ENCODE measurements around the gene CEMIP.
A peak's percentile ranks its signal among the peaks of the same experiment; 100 is the strongest.
"Not testable (repeated sequence)": the region's sequence is repeated elsewhere in the genome, so short reads cannot be mapped to it uniquely, and the experiment has no call there.

The CEMIP gene

GRCh38 chr15:80755885-80756284, 23.3 kb upstream of the CEMIP start:
- no peak for DNase-seq (ENCODE audit: low read depth in 1 of 2, low spot score in 1 of 2)

GRCh38 chr15:80758130-80758745, 20.9 kb upstream of the CEMIP start:
- no peak for DNase-seq (ENCODE audit: low read depth in 1 of 2, low spot score in 1 of 2)

DNA sequence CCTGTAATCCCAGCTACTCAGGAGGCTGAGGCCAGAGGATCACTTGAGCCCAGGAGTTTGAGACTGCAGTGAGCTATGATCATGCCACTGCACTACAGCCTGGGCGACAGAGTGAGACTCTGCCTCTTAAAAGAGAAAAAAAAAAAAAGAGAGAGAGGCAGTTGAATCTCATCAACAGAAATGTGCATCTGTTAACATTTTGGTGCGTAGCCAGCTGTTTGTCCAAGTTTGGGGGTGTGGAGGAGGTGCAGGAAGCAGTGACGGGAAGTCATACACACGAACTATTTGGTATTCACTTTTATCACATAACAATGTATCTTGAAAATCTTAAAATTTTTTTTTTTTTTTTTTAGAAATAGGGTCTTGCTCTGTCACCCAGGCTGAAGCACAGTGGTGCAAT, 18.2 kb upstream of the CEMIP start:
- DNase-seq (ENCODE audit: low read depth in 1 of 2, low spot score in 1 of 2) = no peak

DNA sequence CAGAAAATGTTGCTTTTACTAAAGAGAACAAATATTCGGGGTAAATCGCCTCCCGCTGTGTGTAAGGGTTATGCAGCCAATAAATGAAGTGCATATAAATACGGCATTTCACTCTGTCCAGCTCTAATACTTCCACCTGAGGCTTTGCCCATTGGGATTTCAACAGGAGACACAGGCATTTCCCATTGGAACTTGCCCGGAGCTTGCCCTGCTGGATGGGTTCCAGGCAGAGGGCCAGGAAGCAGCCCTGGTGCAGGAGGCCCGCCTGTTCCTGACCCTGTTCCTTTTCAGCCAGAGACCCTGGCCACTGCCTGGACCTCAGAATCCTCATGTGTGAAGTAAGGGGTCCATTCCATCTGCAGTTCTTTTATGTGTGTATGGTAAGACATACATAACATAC, 17.4 kb upstream of the CEMIP start:
- no peak for DNase-seq (ENCODE audit: low read depth in 1 of 2, low spot score in 1 of 2)

- DNase-seq (ENCODE audit: low read depth in 1 of 2, low spot score in 1 of 2) = not testable (repeated sequence)
Observed at GRCh38 chr15:80763235-80763634, 15.9 kb upstream of the CEMIP start.

- no peak for DNase-seq (ENCODE audit: low read depth in 1 of 2, low spot score in 1 of 2)
Observed at GRCh38 chr15:80764535-80764934, 14.6 kb upstream of the CEMIP start.

DNA sequence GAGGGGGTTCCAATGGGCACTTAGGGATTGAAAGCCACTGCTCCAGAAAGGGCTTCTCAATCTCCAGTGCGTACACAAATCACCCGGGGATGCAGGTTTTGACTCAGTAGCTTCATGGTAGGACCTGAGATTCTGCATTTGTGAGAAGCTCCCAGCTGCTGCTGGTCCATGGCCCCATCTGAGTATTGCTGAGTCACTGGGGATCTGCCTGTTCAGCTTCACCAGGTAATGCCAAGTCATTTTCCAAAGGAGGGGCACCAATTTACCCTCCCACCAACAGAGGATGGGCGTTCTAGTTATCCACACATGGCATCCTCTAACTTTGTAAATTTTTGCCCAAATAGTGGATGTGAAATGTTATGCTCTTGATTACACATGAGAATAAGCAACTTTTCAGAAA, 12.9 kb upstream of the CEMIP start:
- DNase-seq (ENCODE audit: low read depth in 1 of 2, low spot score in 1 of 2) = no peak

- DNase-seq (ENCODE audit: low read depth in 1 of 2, low spot score in 1 of 2) = no peak
Observed at GRCh38 chr15:80768158-80768557, 11.0 kb upstream of the CEMIP start.

DNA sequence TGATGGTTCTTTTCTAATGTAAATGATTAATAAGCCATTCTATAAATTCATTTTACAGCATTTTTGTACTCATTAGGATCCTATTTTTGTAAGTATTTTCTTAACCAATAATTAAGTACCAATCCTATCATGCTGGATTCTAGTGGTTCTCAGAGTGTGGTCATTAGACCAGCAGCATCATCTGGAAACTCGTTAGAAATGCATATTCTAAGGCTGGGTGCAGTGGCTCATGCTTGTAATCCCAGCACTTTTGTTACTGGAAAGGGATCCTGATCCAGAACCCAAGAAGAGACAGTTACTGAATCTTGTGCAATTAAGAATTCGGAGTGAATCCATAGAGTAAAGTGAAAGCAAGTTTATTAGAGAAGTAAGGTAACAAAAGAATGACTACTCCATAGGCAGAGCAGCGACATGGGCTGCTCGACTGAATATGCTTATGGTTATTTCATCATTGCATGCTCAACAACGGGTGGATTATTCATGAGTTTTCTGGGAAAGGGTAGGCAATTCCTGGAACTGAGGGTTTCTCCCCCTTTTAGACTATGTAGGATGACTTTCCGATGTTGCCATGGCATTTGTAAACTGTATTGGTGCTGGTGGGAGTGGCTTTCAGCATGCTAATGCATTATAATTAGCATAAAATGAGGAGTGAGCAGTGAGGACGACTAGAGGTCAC, 9.9 kb upstream of the CEMIP start:
- no peak for DNase-seq (ENCODE audit: low read depth in 1 of 2, low spot score in 1 of 2)

- DNase-seq (ENCODE audit: low read depth in 1 of 2, low spot score in 1 of 2) = no peak
Observed at GRCh38 chr15:80769829-80770705, 9.1 kb upstream of the CEMIP start.

DNA sequence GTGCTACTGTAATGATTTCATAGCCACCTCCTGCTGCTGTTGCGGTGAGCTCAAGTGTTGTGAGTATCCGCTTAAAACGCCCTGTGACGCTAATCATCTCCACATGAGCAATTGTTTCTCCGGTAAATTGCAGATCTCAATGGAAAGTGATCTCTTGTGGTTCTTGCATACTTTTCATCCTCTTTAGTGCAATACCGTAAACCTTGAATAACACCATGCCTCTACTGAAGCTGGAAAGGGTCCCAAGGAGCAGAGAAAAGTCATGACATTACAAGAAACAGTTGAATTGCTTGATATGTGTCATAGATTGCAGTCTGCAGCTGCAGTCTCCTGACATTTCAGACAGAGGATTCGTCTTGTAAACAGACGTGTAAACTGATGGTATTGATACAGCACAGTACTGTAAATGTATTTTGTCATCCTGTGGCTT, 6.0 kb upstream of the CEMIP start:
- no peak for DNase-seq (ENCODE audit: low read depth in 1 of 2, low spot score in 1 of 2)

DNA sequence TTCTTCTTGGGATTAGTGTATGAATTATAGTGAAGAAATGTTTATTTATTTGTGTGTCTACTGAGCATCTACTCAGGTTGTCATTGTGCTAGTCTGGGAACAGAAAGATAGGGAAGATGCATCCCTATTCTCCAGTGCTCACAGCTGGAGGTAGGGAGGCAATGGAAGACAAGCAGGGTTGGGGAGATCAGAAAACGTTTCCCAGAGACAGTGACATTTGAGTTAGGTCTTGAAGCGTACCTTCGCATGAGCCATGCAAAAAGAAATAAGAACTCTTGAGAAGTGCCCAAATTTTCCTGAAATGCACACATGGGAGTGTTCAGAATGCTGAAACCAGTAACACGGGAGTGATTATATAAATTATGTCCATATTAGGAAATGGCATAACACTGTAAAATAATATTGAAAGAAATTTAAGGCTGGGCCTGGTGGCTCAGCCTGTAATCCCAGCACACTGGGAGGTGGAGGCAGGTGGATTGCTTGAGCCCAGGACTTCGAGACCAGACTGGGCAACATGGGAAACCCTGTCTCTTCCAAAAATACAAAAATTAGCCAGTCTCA, 5.3 kb upstream of the CEMIP start:
- DNase-seq (ENCODE audit: low read depth in 1 of 2, low spot score in 1 of 2) = no peak

DNA sequence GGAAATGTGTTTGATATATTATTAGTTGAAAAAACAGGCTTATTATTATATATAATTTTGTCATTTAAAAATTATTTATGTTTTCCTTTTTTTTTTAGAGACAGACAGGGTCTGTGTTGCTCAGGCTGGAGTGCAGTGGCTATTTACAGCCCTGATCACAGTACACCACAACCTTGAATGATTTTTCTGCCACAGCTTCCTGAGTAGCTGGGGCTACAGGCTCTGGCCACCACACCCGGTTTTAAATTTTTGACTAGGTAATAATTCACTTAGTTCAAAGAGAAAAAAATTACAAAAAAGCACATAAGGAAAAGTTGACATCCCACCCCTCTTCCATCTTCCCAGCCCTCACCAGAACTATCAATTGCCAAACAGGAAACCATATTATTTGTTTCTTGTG, 4.7 kb upstream of the CEMIP start:
- DNase-seq (ENCODE audit: low read depth in 1 of 2, low spot score in 1 of 2) = no peak

DNA sequence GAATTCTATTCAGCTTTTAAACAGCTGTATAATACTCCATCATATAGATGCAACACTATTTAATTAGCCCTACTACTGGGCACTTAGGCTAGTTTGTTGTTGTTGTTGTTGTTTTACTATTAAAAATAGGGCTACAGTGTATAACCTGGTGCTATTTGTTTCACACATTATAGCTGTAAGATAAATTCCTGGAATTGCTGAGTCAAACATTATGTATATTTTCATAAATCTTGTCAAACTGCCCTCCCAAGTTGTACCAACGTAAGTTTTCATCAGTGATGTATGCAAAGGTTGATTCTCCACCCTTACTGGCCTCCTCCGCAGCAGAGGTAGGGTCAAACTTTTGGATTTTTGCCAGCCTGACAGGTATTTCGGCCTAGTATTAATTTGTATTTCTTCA, 3.8 kb upstream of the CEMIP start:
- DNase-seq (ENCODE audit: low read depth in 1 of 2, low spot score in 1 of 2) = no peak

DNA sequence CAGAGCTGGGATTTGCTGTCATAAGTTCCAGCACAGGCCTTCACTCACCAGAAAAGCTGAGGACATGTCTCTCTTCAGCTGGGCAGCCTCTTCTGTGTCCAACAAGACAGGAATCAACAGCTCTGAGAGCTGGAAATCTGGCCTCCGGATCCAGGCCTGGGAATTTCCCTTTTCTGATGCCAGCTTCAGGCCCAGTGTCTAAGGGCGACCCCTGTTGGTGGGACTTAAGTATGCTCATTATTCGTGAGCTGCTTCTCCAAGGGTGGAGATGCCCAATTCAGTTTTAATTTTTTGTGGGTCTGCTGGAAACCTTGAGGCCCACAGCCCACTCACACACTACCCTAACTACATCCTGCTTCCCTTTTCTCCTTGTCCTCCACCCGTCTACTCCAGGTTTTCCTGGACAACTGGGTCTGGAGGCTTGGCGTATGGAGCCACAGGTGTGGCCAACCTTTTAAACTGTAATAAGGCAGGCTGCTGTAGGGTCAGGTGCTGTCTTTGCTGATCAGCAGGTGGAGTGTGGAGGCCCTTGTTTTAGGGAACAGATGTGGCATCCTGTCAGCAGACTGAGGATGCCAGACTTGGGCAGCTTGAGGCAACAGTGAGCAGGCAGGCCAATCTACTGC, 2.6 kb upstream of the CEMIP start:
- peak in 1 of 2 donors; percentile 21 for DNase-seq (ENCODE audit: low read depth in 1 of 2, low spot score in 1 of 2)

GRCh38 chr15:80777137-80777536, 2.0 kb upstream of the CEMIP start:
- no peak for DNase-seq (ENCODE audit: low read depth in 1 of 2, low spot score in 1 of 2)

DNA sequence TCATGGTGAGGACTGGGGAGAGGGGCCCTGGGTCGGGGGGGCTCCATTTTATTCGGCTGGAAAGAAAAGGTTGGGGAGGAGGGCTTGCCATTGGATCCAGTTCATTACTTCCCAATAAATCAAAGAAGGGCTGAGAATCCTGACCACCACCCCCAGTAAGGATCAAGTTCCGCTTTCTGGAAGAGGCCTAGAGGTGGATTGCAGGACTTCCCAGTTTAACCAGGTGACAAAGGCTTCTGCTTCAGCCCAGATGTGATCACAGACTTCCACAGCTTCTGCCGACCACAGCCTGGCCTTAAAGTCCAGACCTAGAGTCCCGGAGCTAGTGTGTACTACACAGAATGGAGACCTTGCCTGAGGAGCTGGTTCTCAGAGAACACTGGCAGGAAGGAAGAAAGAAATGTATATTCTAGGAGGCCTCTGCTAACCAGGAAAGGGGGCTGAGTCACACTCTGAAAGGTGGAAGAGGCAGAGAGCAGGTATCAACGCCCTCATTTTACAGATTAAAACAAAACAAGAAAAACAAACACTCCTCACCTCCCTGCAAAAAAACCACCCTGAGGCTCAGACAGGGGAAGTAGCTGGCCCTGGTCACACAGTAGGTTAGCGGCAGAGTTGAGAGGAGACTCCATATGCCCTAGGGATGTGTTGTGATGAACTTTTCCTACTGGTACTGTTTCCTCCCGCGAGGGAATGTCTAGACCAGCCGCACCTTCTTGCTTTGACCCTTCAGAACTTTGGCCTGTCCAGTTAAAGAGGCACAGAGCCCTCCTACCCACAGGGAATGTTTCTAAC, 1.1 kb upstream of the CEMIP start:
- no peak for DNase-seq (ENCODE audit: low read depth in 1 of 2, low spot score in 1 of 2)

GRCh38 chr15:80778621-80778963, 578 bp upstream of the CEMIP start:
- DNase-seq (ENCODE audit: low read depth in 1 of 2, low spot score in 1 of 2) = no peak

DNA sequence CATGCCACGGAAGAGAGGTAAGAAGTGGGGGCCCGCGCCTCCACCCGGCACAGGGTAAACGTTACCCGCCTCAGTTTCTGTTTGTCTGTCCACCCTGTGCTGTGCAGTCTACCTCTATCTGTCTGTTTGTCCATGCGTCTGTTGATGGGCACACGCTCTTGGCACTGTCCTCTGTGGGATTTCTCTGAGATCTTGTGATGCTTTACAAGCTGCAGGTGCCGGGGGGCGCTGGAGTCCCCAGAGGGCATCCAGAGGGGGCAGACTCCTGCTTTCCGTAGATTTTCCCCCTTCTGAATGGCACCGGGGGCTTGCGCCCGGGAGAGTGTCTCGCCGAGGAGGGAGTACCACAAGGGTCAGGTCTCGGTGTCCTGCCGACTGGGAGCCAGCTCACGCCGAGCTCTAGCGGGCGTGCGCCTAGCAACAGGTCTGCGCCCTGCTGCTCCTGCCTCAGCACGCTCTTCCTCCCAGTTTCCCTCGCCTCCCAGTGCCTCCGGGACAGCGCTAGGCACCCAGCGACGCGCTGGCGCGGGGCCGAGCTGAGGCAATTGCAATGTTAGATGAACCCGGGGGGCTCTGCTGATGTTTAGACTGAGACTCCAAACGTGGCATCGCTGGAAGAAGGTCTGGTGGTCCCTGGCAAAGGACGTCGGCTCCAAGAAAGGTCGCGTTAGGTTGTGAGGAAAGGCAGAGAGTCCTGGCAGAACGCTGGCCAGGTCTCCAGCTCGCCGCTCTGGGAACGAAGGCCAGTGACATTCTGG, 667 bp downstream of the CEMIP start:
- no peak for DNase-seq (ENCODE audit: low read depth in 1 of 2, low spot score in 1 of 2)
